ENCODE data around the gene ZNF337. TPM values are rescaled to one million over a fixed set of nuclear protein-coding genes. Genes with fewer than 3 reads are reported as not detected.

Gene ZNF337
- 44.3 TPM for total RNA-seq

GRCh38 chr20:25696371-25697131, at the start of gene ZNF337:
ZNF337 (minus strand) TSS chr20:25696853; CDS start chr20:25686417, 10,436 bp downstream.

Other genes with a start within 250 kb of the ZNF337 start
- 44.2 TPM for gene NINL, start 111.3 kb downstream of the ZNF337 start, total RNA-seq
- gene NANP, start 72.8 kb downstream of the ZNF337 start, total RNA-seq = 12.3 TPM